HG03159 (cell line): ENCODE results near the gene PTPN4.

Source experiments
- ATAC-seq: cut with Tn5 transposase; IDR thresholded peaks from one replicate; pipeline ENCODE4 v1.9.1; 2021; ENCODE audit warnings: mild to moderate bottlenecking, moderate library complexity; ENCODE audit not compliant: unreplicated experiment

PTPN4 gene

DNA sequence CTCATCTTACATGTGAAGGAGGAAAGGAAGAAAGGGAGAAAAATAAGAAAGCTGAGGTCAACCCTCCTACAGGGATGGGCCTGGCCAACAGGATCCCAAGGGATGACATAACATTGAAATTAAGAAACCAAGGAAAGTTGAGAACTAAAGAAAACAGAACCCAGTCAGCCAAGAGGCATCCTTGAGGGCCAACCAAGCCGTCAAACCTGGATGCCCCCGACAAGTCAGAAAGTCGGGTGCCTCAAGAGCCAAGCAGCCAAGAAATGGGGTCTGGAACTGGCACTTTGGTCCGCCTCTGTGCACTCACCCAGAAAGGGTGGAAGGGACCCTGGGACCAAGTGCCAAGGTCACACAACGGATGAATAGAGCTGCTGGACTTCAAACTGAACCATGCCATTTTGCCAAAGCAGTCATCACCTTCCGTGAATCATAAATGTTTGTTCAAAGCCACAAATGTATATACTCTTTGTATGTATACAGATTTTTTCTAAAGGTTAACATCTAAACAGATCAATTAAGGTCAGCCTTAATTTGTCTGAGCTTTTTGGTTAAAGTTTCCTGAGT lies 27.0 kb upstream of the PTPN4 start:
- no peak for ATAC-seq

DNA sequence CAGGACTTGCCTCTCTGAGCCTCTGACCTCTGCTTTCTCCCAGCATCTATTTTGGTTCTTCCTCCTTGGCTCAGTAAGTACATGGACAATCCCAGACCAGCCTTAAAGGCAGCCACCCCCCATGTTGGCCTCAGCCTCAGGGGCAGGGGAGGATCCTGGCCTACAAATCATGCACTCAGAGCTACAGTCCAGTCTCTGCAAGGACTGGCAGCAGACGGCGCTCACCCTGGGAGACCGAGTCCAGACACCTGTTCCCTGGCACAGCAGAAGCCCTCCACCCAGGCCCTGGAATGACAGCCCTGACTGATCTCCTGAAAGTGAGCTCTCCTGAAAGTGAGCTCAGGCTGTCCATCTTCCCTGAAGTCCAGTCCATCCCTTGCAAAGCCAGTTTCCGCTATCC lies 25.7 kb upstream of the PTPN4 start:
- ATAC-seq = no peak

DNA sequence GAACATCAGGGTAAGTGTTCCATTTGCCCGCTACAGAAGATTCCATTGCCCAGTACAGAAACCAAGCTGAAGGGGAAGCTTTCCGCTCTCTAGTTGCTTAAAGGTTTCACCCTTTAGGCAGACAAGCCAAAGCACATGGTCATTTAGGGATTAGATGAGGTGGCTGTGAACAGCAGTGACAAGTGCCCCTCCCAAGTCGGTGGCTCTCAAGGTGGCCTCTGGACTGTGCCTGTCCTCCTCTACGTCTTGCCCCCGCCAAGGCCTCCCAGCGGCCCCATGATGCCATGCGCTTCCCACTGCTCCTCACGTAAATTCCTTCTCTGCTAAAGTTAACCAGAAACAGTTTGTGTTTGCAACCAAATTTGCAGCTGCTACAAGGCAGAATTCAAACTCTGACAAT lies 24.2 kb upstream of the PTPN4 start:
- ATAC-seq = no peak

DNA sequence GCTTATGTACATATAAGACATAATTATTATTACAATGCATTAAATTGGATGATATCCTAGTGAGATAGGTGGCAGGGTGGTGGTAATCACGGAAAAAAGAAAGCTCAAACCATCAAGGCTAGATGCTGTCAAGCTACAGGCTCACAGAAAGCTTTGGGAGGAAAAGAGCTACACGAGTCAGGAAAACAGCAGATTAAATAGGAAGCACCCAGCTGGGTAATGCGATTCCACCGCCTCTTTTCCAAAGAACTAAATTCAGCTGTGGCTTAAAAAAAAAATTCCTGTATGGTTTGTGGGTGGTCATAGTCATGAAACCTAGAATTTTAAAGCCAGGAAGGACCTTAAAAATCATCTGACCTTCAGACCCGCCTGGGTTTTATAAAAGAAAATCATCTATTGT lies 23.7 kb upstream of the PTPN4 start:
- ATAC-seq = no peak

DNA sequence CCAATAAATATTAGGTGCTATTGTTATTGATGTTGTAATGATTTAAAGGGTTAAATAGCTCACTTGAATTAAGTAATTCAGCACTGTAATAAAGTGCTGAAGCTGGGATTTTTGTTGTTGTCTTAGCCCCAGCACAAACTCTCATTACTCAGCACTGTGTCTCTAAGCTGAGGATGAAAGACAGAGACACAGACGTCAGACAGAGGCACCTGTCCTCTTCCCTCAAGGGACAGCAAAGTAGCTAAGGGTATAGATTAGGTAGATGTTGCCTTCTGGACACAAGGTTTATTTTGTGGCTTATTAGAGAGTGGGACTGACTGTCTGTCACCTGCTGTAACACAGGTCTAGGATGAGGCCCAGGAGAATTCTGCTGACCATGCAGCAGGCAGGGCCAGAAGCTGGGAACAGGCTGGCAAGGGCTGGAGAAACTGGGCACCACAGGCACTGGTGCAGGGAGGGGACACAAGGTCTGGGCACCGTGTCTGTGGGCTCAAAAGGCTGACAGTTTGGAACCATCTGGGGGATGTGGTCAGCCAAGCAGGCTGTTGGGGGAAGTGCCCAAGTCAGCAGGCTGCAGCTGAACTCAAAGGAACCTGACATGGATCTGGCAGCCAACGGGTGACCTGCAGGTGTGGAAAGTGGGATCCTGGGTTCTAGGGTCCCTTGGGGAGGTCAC lies 20.0 kb upstream of the PTPN4 start:
- no peak for ATAC-seq

GRCh38 chr2:119741001-119741400 lies 18.7 kb upstream of the PTPN4 start:
- ATAC-seq = no peak

DNA sequence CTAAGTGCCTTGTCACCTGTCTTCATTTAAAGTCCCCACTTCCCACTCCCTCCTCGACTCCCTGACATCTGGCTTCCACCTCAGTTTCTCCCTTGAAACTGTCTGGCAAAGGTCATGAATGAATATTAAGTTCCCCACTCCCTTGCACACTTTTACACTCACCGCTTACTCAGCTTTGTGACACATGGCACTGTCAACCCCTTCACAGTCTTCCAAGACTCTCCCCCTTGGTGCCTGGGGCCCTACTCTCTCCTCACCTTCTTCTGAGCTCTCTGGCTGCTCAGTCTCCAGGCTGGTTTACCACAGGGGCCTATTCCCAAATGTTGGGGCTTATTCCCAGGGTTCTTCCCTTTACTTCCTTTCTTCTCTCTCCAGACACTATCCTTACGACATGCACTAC lies 17.9 kb upstream of the PTPN4 start:
- no peak for ATAC-seq

- ATAC-seq = no peak
These were observed 15.3 kb upstream of the PTPN4 start for GRCh38 chr2:119744335-119744939.

DNA sequence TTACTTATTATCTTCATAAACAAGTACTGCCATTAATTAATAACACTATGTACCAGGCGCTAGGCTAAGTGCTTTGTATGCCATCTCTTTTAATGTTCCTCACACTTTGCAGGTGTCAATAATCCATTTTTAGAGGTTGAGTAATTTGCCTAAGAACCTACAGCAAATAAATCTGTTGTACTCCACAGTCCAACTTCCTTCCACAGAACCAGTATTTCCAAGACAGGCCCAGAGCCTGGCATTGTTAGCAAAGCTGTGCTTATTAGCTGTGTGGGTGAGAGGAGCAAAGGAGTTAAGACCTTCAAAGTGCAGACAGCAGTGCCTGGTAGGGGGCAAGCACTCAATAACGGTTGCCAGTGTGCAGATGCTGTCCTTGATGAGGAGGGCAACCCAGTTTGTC lies 14.2 kb upstream of the PTPN4 start:
- no peak for ATAC-seq

DNA sequence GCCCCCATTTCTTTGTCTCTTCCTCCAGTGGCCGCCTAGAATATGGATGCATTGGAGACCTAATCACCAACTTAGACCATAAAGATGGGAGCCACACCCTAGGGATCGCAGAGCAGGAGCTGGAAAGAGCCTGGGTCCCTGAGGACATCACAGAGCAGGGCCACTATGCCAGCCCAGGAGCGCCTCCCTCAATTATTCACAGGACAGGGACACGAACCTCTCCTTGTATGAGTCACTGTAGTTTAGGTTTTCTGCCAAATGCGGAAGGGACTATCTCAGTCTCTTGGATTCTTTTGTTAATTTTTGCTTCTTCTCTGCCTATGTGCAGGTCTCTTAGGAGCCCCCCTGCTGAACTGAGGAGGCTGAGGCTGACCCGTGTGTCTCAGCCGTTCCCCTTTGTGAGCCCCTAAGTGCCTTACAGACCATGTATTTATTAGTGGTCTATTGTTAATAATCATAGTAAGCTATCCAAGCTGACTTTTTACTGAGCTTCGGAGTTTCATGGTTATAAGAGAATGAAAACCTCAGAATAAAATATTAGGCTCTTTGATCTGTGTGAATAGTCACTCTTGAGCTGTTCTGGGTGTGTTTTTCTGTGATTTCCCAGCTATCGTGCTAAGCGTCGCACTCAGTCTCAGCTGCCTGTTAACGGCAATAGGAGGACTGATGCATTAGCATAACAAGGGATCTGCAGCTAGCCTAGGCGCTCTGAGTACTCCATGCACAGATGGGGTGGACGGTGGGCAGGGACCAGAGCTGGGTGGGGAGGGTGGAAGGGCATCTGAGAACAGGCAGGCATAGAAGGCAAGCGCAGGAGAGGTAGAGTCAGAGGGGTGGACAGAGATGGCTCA lies 12.7 kb upstream of the PTPN4 start:
- no peak for ATAC-seq

- no peak for ATAC-seq
These were observed 11.6 kb upstream of the PTPN4 start for GRCh38 chr2:119748135-119748534.

DNA sequence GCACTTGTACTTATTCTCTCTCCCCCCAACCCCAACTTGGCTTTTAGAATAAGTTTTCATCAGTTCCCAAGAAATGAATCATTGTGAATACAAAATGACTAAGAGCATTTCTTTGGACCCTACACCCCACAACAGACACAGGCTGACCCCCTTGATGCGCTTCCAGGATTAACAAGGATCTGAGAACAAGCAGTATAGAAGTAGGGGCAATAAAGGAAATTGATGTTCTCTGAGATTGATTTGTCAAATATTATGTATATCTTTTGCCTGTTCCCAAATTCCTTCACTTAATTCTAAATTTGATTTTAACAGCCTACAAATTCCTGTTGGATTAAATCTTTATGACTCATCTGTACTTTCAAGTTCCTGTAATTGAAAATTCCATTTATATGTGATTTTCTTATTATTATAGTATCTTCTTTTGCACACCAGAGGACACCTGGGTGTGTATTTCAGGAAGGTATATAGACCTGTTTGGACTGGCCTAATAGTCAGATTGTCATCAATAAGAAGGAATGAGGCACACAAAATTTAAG lies 10.2 kb upstream of the PTPN4 start:
- no peak for ATAC-seq

DNA sequence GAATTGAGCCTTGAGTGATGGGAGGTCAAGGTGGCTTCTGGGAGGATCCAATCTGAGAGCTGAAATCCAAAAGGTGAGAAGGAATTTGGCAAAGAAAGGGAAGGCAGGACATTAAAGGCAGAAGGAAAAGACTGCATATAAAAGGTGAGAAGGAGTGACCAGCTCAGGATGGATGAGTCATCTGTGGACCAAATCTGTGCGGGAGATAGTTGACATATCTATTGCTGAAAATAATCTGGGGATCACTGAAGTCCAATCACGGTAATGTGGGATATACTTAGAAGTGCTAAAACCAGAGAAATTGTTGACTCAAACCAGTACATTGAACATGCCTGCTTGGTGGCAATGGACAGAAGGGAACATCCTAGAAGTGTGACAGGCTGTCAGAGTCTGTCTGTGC lies 8.0 kb upstream of the PTPN4 start:
- ATAC-seq = no peak

- no peak for ATAC-seq
These were observed 6.4 kb upstream of the PTPN4 start for GRCh38 chr2:119753041-119753929.

DNA sequence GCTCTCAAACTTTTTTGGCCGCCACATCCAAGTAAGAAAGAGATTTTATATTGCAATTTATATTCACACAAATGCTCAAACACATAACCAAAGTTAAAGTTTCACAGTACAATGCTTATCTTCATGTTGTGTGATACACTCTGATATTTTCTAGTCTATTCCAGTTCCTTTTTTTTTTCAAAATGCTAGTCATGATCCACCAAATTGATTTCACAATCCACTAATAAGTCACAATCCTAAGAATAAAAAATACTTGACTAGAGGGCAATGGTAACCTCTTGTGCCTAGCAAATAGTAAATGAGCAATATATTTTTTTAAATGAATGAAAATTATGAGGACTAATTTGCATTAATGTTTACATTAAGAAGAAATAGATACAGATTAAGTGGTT lies 5.8 kb upstream of the PTPN4 start:
- no peak for ATAC-seq

GRCh38 chr2:119755906-119756305 lies 3.8 kb upstream of the PTPN4 start:
- no peak for ATAC-seq

- ATAC-seq = no peak
These were observed 2.9 kb upstream of the PTPN4 start for GRCh38 chr2:119756837-119757236.

DNA sequence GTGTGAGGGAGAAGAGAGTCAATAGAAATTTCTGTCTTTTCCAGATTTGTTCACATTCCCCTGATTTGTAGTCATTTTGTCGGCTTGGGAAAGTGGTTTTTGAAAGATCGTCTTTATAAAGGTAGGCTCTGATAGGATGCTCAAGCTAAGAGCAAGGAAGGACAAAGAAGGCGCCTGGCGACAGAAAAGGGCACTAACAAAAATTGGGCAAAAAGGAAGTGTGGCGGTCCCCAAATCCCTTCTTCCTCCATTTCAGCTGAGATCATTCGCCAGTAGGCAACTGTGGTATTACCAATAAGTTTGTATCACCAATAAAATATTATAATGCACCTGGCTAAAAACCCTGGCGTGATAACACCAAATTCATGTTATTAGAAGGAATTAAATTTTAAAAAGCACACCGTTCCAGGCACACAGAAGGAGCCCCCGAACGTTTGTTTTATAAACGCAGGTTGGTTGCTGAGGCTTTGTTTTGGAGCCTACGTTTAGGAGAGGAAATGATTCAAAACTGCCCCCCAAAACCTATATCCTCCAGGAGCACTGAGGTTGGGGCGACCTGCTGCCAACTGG lies 756 bp upstream of the PTPN4 start:
- ATAC-seq = no peak

DNA sequence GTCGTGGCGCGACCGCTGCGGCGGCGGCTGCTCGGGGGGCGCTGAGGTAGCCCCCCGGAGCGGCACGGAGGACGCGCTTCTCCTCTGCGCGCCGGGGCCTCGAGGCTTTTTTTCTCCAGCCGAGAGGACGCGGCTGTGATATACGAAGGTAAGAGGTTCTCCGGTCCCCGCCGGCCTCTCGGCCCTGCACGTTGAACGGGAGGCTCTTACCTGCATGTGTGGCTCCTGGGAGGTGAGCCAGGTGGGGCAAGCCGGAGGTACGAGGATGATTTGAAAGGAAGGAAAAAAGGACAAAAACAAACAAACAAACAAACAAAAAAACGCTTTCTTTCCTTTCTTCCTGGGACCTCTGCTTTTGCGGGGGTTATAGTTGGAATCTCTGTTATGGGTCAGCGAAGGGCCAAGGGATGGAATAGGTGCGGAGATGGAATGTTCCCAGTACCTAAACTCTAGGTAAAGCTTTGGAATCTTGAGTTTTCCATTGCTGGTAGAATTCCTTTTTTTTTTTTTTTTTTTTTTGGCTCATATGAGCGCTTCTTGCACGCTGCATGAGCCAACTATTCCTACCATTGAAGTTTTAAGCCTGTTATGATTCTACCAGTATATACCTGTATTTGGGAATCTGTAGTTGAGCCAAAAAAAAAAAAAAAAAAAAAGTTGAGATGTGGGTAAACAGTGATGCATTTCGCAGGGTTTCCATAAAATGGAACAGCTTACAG lies 674 bp downstream of the PTPN4 start:
- ATAC-seq = peak; percentile 22

- ATAC-seq = no peak
These were observed 1.2 kb downstream of the PTPN4 start for GRCh38 chr2:119760956-119761275.
